GM10248 (cell line): ENCODE results near the gene KRTAP26-1.

ENCODE experiments used
- CTCF ChIA-PET: fragments of 300-600 bp; sonication (Branson Sonifier 250); formaldehyde crosslinking; extraction: SDS; loops from one replicate; lab custom pipeline; 2021; ENCODE audit warnings: antibody characterized with exemption; lab: Yijun Ruan, JAX
- POLR2A ChIA-PET: fragments of 350-650 bp; sonication (Branson Sonifier 250); formaldehyde crosslinking; extraction: SDS; loops from one replicate; lab custom pipeline; 2020; ENCODE audit warnings: antibody characterized with exemption; lab: Yijun Ruan, JAX
- DNase-seq: peaks from one replicate; pipeline ENCODE4 v3.0.0; 2012; ENCODE audit errors: extremely low spot score
- CTCF ChIP-seq: IDR thresholded peaks from 2 replicates; pipeline ENCODE4 v1.5.1; 2012; ENCODE audit warnings: mild to moderate bottlenecking, low read depth; ENCODE audit errors: extremely low read depth, missing control alignments, control extremely low read depth

KRTAP26-1 gene

GRCh38 chr21:30333736-30334135 lies 13.6 kb upstream of the KRTAP26-1 start:
- ChIA-PET POLR2A (no interaction called here), CTCF (interaction anchor here (1.2 kb wide), 1 partner anchor 15 kb away, joined by 3 read pairs; the partner anchor contains the start of gene KRTAP23-1)
- DNase-seq, result no peak
- no peak for TF ChIP-seq CTCF

GRCh38 chr21:30332681-30333080 lies 12.6 kb upstream of the KRTAP26-1 start:
- POLR2A ChIA-PET, result no interaction called here
- TF ChIP-seq CTCF, result no peak
- no peak for DNase-seq
- CTCF ChIA-PET, result no interaction called here

- no peak for DNase-seq
- CTCF ChIA-PET, result no interaction called here
- no peak for TF ChIP-seq CTCF
- POLR2A ChIA-PET, result no interaction called here
Observed at GRCh38 chr21:30329203-30329875, 9.2 kb upstream of the KRTAP26-1 start.

GRCh38 chr21:30326390-30326789 lies 6.3 kb upstream of the KRTAP26-1 start:
- ChIA-PET CTCF (no interaction called here), POLR2A (no interaction called here)
- no peak for TF ChIP-seq CTCF
- no peak for DNase-seq

GRCh38 chr21:30315701-30316100 lies 4.4 kb downstream of the KRTAP26-1 start:
- no peak for TF ChIP-seq CTCF
- DNase-seq, result no peak
- ChIA-PET POLR2A (no interaction called here), CTCF (no interaction called here)

GRCh38 chr21:30306884-30307283 lies 13.2 kb downstream of the KRTAP26-1 start:
- POLR2A ChIA-PET, result no interaction called here
- CTCF ChIA-PET, result interaction anchor here (1.5 kb wide), 2 partner anchors 54 to 768 kb away, joined by 3 to 5 read pairs; no protein-coding TSS in a partner anchor
- no peak for TF ChIP-seq CTCF
- no peak for DNase-seq
